HepG2 (cell line): Measurements from ENCODE around the gene KSR1. TPM values are rescaled to one million over a fixed set of nuclear protein-coding genes. Genes with fewer than 3 reads are reported as not detected.
A peak's percentile ranks its signal among the peaks of the same experiment; 100 is the strongest.

ENCODE experiments used
- CAMTA2 ChIP-seq: sonication (generic); formaldehyde crosslinking; IDR thresholded peaks from 2 replicates; pipeline ENCODE4 v1.4.0; 2020; ENCODE audit warnings: mild to moderate bottlenecking, missing genetic modification reagents, borderline replicate concordance
- CBX5 ChIP-seq: sonication (generic); formaldehyde crosslinking; IDR thresholded peaks from 2 replicates; pipeline ENCODE4 v1.4.0; 2020; ENCODE audit warnings: missing genetic modification reagents, borderline replicate concordance
- GATAD1 ChIP-seq: IDR thresholded peaks from 2 replicates; pipeline ENCODE4 v1.6.1; 2016; ENCODE audit warnings: missing genetic modification reagents, missing compliant biosample characterization
- HCFC1 ChIP-seq: fragments of 150-350 bp; IDR thresholded peaks from 2 replicates; pipeline ENCODE4 v1.6.1; 2014; ENCODE audit warnings: low read depth, low read length
- HMGA1 ChIP-seq: sonication (generic); formaldehyde crosslinking; conservative IDR thresholded peaks from 2 replicates; pipeline ENCODE4 v1.4.0; 2020; ENCODE audit warnings: missing genetic modification reagents
- HOXA9 ChIP-seq: sonication (generic); formaldehyde crosslinking; IDR thresholded peaks from 2 replicates; pipeline ENCODE4 v1.8.1; 2022; ENCODE audit warnings: missing genetic modification reagents, mild to moderate bottlenecking, moderate library complexity, borderline replicate concordance
- KLF13 ChIP-seq: sonication (generic); formaldehyde crosslinking; IDR thresholded peaks from 2 replicates; pipeline ENCODE4 v1.4.0; 2020; ENCODE audit warnings: mild to moderate bottlenecking, missing genetic modification reagents
- MTERF4 ChIP-seq: sonication (generic); formaldehyde crosslinking; IDR thresholded peaks from 2 replicates; pipeline ENCODE4 v1.8.0; 2023; ENCODE audit warnings: mild to moderate bottlenecking, missing genetic modification reagents
- MXD1 ChIP-seq: sonication (generic); formaldehyde crosslinking; IDR thresholded peaks from 2 replicates; pipeline ENCODE4 v1.4.0; 2020; ENCODE audit warnings: mild to moderate bottlenecking, missing genetic modification reagents
- NFKBIZ ChIP-seq: IDR thresholded peaks from 2 replicates; pipeline ENCODE4 v1.6.1; 2018; ENCODE audit warnings: missing genetic modification reagents, missing compliant biosample characterization
- PAF1 ChIP-seq: IDR thresholded peaks from 2 replicates; pipeline ENCODE4 v1.6.1; 2016; ENCODE audit warnings: missing genetic modification reagents, missing compliant biosample characterization
- RBFOX2 ChIP-seq: fragments of 200-400 bp; formaldehyde crosslinking; IDR thresholded peaks from 2 replicates; pipeline ENCODE4 v1.6.1; 2017; ENCODE audit warnings: low read depth, mild to moderate bottlenecking, low read length
- SMARCC2 ChIP-seq: fragments of 450-650 bp; IDR thresholded peaks from 2 replicates; pipeline ENCODE4 v1.6.1; 2017; ENCODE audit warnings: antibody characterized with exemption, mild to moderate bottlenecking
- TEF ChIP-seq: sonication (generic); formaldehyde crosslinking; IDR thresholded peaks from 2 replicates; pipeline ENCODE4 v1.5.0; 2020; ENCODE audit warnings: missing genetic modification reagents
- ZNF10 ChIP-seq: sonication (generic); formaldehyde crosslinking; IDR thresholded peaks from 2 replicates; pipeline ENCODE4 v1.4.0; 2020; ENCODE audit warnings: mild to moderate bottlenecking, low read depth, missing genetic modification reagents, borderline replicate concordance
- ZNF331 ChIP-seq: sonication (generic); formaldehyde crosslinking; IDR thresholded peaks from 2 replicates; pipeline ENCODE4 v1.4.0; 2020; ENCODE audit warnings: missing genetic modification reagents
- ZNF343 ChIP-seq: sonication (generic); formaldehyde crosslinking; IDR thresholded peaks from 2 replicates; pipeline ENCODE4 v1.4.0; 2020; ENCODE audit warnings: mild to moderate bottlenecking, missing genetic modification reagents
- ZNF431 ChIP-seq: sonication (generic); formaldehyde crosslinking; IDR thresholded peaks from 2 replicates; pipeline ENCODE4 v1.9.0; 2022; ENCODE audit warnings: missing genetic modification reagents, low read depth, mild to moderate bottlenecking, borderline replicate concordance
- ZNF530 ChIP-seq: sonication (generic); formaldehyde crosslinking; IDR thresholded peaks from 2 replicates; pipeline ENCODE4 v1.5.0; 2020; ENCODE audit warnings: low read depth, mild to moderate bottlenecking, missing genetic modification reagents
- ZNF614 ChIP-seq: IDR thresholded peaks from 2 replicates; pipeline ENCODE4 v1.6.1; 2018; ENCODE audit warnings: missing biosample characterization, missing genetic modification reagents, inconsistent platforms, borderline replicate concordance
- ZNF619 ChIP-seq: sonication (generic); formaldehyde crosslinking; IDR thresholded peaks from 2 replicates; pipeline ENCODE4 v1.4.0; 2020; ENCODE audit warnings: mild to moderate bottlenecking, missing genetic modification reagents
- ZNF687 ChIP-seq: sonication (generic); formaldehyde crosslinking; IDR thresholded peaks from 2 replicates; pipeline ENCODE4 v1.5.1; 2020; ENCODE audit warnings: mild to moderate bottlenecking, missing genetic modification reagents, moderate library complexity
- ZNF709 ChIP-seq: sonication (generic); formaldehyde crosslinking; IDR thresholded peaks from 2 replicates; pipeline ENCODE4 v1.5.0; 2020; ENCODE audit warnings: mild to moderate bottlenecking, missing genetic modification reagents
- polyA plus RNA-seq, 8 experiments: library from polyadenylated mRNA; depleted of rRNA in 3 of 8; stranded (reverse) in 7 of 8; unstranded in 1 of 8; fragments of >200 nt; fragmentation: Illumina TruSeq in 4 of 8; extraction: Trizol in 4 of 8; gene quantifications; 2 replicates each; pipeline versions ENCODE4 v1.2.1 to v1.2.3, GENCODE V29; 2011 to 2016; ENCODE audit warnings: low read depth in 4 of 8, missing spikeins in 1 of 8, mixed read lengths in 1 of 8; ENCODE audit not compliant: insufficient read depth in 1 of 8
- total RNA-seq, 5 experiments: library from RNA; depleted of rRNA; stranded (reverse); fragments of >200 nt; fragmentation: Illumina TruSeq; extraction: Trizol; gene quantifications; 2 replicates each; pipeline ENCODE4 v1.2.3, GENCODE V29; 2016; ENCODE audit warnings: low read depth in 1 of 5
- TF ChIP-seq, protein P1 (sequence below): IDR thresholded peaks from 2 replicates; pipeline ENCODE4 v1.6.1; 2016; ENCODE audit warnings: low read depth, borderline replicate concordance

The KSR1 gene
- total and polyA plus RNA-seq, 2 of the 13 experiments (the other 11 are each of a cell fraction or from before 2014, with no cell fraction given) = 10.1 to 16.6 TPM

DNA sequence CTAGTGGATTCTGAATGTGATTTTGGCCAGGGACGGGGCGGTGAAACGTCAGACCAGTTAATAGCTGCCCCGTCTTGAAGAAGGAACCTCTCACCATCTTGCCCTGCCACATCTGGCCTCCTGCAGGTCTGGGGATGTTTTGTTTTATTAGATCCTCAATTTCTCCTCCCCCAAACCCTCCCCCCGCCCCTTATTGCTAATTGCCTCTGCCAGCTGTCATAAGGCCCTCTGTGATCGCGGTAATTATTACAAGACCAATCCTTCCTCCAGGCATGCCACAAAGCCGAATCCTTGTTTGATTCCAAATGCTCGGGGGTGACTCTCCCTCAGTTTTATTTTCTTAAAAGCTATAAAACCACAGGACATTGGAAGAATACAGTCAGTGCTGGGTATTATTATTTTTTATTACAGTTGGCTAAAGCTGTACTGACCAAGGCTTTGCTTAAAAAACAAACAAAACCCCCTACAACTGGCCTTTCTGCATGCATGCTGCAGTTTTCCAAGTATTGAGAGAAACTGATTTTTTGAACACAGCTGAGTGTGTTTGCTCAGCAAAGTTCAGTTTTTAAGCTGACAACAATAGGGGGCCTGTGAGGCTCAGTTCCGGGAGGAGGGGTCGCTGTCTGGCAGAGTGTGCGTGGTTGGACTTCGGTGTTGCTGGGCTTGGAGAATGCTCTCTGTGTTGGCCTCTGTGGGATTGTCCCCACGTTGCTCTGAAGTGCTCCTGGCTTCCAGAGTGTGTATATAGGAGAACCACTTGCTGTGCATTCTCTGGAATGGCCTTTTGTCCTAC is 1.7 kb downstream of the KSR1 start (continued):
- TF ChIP-seq ZNF687 (CRISPR knock-in tag) = peak; percentile 66
- no peak for TF ChIP-seq MXD1 (CRISPR knock-in tag)
- TF ChIP-seq KLF13 (CRISPR knock-in tag) = no peak
- TF ChIP-seq RBFOX2 = no peak; the same call in 1 of the 2 replicates
- TF ChIP-seq MTERF4 (CRISPR knock-in tag) = no peak
- no peak for TF ChIP-seq SMARCC2
- no peak for TF ChIP-seq TEF (CRISPR knock-in tag)
- no peak for TF ChIP-seq PAF1 (CRISPR knock-in tag)
- no peak for TF ChIP-seq ZNF10 (CRISPR knock-in tag)
- no peak for TF ChIP-seq GATAD1 (CRISPR knock-in tag)
- TF ChIP-seq HMGA1 (CRISPR knock-in tag) = no peak
- TF ChIP-seq ZNF331 (CRISPR knock-in tag) = peak; percentile 56; the same call in 1 of the 2 replicates
- TF ChIP-seq ZNF343 (CRISPR knock-in tag) = no peak
- no peak for TF ChIP-seq NFKBIZ (CRISPR knock-in tag)
- no peak for TF ChIP-seq HOXA9 (CRISPR knock-in tag)
- TF ChIP-seq ZNF709 = peak; percentile 16; the same call in 1 of the 2 replicates
- no peak for TF ChIP-seq CAMTA2 (CRISPR knock-in tag)
- TF ChIP-seq ZNF431 = no peak
- TF ChIP-seq, protein P1, sequence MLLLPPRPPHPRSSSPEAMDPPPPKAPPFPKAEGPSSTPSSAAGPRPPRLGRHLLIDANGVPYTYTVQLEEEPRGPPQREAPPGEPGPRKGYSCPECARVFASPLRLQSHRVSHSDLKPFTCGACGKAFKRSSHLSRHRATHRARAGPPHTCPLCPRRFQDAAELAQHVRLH (CRISPR knock-in tag) = no peak; the same call in 1 of the 2 replicates
- TF ChIP-seq HCFC1 = no peak
- TF ChIP-seq ZNF614 (CRISPR knock-in tag) = no peak
- no peak for TF ChIP-seq ZNF530 (CRISPR knock-in tag)
- TF ChIP-seq ZNF619 = no peak
- peak; percentile 65; the same call in 1 of the 2 replicates for TF ChIP-seq CBX5 (CRISPR knock-in tag)
